ENCODE measurements around the gene UBFD1.
"Not testable (repeated sequence)": the region's sequence is repeated elsewhere in the genome, so short reads cannot be mapped to it uniquely, and the experiment has no call there.

The UBFD1 gene

DNA sequence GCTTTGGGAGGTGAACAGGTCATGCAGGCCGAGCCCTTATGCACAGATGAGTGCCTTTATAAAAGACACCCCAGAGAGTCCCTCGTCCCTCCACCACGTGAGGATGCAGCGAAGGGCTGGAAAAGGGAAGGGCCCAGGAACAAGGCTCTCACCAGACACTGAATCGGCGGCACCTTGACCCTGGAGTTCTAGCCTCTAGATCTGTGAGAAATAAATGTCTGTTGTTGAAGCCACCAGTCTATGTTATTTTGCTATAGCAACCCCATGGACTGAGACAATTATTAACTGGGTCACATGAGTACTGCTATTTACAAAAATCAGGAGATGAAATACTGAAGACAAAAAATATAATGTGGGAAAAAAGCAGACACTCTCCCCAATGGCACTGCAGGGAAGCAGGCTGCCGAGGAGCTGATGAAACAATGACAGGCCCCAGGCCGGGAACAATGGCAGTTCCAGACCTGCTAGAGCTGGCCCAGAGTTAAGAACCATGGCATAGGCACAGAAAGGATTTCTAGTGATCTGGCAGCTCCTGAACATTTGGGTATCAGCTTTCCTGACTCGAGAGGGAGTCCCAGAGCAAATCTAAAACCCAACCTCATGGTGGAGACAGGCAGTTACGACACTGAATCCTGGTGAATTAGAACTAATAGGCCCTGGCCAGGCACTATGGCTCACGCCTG, 29.4 kb upstream of the UBFD1 start:
- DNase-seq, result no peak

DNA sequence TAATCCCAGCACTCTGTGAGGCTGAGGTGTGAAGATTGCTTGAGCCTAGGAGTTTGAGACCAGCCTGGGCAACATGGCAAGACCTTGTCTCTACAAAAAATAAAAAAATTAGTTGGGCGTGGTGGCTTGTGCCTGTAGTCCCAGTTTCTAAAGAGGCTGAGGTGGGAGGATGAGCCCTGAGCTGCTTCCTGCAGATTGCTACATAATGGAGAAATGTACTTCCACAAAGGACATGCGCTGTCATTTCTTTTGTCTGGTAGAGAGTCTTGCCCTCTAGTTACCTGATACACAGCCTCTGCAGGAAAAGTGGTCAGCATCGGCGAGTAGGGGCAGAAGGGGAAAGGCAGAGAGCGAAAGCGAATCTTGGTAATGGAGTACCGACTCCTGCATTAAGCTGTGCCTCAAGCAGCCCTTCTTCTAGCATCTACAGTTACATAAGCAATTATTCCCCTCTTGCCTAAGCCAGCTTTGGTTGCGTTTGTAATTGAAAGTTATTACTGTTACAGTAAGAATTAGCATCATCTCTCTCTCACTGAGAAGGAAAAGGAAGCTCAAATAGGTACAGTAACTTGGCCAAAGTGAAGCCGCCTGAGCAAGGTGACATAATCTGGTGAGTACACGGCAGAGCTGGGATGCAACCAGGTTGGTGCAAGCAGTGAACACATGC, 28.8 kb upstream of the UBFD1 start:
- DNase-seq, result no peak

DNA sequence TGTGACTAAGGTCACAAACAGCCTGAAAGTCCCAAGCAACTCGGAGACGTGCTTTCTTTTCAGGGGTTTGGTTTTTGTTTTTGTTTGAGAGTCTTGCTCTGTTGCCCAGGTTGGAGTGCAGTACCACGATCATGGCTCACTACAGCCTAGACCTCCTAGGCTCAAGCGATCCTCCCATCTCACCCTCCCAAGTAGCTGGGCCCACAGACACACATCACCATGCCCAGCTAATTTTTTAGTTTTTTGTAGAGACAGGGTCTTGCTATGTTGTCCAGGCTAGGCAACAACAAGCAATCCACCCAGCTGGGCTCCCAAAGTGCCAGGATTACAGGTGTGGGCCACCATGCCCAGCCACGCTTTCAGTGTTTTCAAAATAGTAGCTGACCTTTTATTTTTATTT, 27.5 kb upstream of the UBFD1 start:
- DNase-seq, result no peak

DNA sequence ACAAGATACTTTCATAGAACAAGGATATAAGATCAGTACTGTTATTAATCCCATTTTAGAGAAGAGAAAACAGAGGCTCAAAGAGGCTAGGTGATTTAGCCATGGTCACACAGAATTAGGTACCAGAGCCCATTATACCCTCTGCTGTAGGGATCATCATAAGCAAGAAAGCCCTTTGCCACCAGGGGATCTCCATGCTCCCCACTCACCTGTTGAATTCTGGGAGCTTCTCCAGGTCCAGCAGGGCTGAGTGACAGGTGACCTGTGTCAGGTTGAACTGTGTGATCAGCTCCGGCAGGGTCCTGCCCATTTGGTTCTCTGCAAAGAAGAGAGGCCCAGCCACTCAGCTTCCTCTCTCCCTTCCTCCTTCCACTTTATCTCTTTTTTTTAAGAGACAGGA, 25.1 kb upstream of the UBFD1 start:
- DNase-seq, result no peak

DNA sequence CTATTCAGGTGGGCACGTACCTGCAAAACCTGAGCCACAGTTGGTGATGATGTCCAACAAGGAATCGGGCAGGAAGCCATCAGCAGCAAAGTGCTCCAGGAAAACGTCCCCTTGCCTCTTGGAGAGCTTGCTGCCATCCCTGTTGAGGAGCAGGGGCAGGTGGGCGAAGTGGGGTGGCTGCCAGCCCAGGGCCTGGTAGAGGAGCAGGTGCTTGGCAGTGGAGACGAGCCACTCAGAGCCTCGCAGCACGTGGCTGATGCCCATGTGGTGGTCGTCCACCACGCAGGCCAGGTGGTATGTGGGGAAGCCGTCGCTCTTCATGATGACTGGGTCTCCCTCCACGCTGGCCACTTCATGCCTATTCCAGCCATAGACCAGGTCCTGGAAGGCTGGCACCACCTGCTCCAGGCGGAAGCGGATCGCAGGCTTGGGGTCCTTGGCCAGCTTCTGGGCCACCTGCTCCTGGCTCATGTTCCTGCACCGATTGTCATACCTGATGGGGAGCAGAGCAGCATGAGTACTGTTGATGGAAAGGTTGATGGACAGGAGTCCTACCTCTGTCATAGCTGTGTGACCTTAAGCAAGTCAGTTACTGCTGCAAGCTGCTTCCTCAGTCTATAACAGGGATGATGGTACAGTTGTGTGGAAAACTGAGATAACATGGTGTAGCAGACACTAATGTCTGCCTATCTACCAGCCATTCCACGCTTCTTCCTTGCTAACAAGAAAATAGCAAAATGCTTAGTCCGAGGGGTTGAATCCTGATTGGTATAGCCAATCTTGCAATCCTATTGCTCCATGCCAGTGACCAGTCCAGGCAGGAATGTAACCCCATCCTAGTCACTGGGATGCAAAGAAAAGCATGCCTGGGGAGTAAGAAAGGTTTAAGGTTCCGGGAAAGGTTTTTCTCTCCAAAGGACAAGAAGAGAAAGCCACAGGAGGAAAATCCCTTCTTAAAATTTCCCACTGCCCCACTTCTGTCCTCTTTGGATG, 22.4 kb upstream of the UBFD1 start:
- DNase-seq, result no peak

DNA sequence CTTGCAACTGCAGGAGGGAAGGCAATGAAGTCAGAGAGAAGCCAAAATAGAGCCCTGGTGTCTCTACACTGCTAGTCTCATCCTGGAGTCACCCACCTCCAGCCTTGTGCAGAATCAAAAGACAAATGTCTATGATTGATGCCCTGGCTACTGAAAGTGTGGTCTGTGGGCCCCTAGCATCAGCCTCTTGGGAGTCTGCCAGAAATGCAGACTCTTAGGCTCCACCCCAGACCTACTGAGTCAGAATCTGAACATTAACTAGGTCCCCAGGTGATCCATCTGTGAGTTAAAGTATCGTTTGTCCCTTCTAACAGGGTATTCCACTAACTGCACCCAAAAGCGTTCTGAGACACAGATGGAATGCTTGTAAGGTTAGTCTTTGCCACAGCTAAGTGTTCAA, 21.6 kb upstream of the UBFD1 start:
- no peak for DNase-seq

DNA sequence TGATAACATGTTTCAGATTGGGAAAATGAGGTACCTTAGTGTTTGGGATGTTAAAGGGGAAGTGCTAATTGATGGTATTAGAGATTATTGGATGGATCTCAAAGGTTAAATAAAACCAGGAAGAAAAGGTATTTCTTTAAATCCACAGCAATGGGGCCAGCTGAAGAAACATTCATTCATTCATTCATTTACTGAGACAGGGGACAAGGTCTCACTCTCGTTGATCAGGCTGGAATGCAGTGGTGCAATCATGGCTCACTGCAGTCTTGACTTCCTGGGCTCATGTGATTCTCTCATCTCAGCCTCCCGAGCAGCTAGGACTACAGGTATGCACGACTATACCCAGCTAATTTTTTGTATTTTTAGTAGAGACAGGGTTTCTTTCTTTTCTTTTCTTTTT, 20.1 kb upstream of the UBFD1 start:
- DNase-seq, result no peak

DNA sequence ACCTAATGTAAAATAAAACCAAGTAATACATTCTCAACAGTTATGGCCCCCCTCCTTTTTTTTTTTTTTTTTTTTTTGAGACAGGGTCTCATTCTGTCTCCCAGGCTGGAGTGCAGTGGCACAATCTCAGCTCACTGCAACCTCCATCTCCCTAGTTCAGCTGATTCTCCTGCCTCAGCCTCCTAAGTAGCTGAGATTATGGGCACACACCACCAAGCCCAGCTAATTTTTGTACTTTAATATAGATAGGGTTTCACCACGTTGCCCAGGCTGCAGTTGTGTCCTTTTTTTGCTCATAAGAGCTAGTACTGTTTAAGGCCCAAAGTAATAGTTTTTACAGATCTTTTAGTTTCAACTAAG, 18.6 kb upstream of the UBFD1 start:
- DNase-seq, result no peak

DNA sequence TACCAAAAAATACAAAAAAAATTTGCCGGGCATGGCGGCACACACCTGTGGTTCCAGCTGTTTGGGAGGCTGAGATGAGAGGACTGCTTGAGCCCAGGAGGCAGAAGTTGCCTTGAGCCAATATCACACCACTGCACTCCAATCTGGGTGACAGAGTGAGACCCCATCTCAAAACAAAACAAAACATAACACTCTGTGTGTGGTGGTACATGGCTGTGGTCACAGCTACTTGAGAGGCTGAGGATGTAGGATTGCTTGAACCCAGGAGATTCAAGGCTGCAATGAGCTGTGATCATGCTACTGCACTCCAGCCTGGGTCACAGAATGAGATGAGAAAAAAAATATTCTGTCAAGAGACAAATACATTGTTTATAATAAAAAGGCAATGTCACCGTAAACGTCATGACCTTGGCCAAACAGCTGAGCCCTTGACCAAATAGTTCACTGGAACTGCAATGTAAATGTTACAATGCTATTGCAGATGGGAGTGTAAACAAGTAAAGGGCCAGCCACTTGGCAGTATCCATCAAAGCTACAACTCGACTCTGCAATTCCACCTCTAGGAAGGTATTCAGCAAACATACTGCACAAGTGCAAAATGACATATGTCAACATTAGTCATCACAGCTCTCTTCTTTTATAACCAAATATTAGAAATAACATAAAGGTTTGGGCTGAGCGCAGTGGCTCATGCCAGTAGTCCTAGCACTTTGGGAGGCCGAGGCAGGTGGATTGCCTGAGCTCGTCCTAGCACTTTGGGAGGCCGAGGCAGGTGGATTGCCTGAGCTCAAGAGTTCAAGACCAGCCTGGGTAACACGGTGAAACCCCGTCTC, 17.3 kb upstream of the UBFD1 start:
- no peak for DNase-seq

DNA sequence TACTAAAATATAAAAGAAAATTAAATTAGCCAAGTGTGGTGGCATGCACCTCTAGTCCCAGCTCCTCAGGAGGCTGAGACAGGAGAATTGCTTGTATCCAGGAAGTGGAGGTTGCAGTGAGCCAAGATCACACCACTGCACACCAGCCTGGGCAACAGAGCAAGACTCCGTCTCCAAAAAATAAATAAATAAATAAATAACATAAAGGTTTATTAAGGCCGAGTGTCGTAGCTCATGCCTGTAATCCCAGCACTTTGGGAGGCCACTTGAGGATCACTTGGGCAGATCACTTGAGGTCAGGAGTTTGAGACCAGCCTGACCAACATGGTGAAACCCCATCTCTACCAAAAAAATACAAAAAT, 16.7 kb upstream of the UBFD1 start:
- DNase-seq, result not testable (repeated sequence)

DNA sequence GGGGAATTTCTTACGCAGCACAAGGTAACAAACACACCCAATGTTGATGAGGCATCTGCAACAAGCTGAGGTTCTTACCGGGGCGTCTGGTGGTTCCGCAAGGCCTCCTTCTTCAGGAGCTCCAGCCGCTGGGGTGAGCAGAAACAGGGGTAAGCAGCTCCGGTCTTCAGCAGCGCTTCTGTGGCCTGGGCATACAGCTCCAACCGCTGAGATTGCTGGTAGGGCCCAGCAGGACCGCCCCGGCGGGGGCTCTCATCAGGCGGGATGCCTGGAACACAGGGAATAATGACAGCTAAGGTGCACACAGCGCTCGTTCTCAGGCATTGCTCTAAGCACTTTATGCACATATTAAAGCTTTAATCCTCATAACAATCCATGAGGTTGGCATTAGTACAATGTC, 13.1 kb upstream of the UBFD1 start:
- no peak for DNase-seq

DNA sequence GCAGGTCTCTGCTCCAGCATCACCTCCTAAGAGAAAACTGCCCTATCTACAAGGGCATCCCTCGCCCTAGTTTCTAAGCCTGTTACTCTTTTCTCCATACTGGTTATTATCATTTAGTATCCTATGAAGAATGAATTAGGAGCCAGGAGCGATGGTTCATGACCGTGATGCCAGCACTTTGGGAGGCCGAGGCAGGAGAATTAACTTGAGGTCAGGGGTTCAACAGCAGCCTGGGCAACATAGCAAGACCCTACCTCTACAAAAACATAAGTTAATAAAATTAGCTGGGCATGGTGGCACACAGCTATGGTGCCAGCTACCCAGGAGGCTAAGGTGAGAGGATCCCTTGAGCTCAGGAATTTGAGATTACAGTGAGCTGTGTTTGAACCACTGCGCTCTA, 7.6 kb upstream of the UBFD1 start:
- no peak for DNase-seq

DNA sequence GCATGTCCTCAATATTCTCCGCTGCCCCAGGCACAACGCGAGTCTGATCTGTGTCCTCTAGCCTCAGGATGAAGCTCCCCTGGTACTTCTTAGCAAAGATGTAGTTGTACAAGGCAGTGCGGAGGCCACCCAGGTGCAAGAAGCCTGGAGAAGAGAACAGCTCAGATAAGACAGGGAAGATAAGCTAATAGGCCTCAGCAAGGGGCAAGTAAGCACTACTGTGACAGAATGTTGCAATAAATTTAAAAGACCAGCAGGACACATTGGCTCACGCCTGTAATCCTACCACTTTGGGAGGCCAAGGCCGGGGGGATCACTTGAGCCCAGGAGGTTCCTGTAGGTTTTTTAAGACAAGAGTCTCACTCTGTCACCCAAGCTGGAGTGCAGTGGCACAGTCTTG, 5.4 kb upstream of the UBFD1 start:
- no peak for DNase-seq

DNA sequence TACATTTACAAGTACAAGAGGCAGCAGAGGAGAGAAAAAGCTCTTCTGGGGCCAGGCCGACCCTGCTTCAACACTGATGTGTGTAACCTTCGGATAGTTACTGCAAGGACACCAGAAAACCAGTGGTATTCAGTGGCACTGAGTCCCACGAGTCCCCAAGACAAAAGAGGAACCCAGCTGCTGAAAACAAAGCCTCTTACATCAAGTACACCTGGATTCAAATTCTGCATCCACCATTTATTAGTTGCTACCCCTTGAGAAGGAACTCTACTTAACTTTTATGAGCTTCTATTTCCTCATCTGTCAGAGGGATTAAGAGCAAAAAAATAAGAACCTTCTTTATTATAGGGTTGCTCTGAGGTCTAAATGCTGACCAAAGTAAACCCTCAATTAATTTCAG, 3.0 kb upstream of the UBFD1 start:
- no peak for DNase-seq

DNA sequence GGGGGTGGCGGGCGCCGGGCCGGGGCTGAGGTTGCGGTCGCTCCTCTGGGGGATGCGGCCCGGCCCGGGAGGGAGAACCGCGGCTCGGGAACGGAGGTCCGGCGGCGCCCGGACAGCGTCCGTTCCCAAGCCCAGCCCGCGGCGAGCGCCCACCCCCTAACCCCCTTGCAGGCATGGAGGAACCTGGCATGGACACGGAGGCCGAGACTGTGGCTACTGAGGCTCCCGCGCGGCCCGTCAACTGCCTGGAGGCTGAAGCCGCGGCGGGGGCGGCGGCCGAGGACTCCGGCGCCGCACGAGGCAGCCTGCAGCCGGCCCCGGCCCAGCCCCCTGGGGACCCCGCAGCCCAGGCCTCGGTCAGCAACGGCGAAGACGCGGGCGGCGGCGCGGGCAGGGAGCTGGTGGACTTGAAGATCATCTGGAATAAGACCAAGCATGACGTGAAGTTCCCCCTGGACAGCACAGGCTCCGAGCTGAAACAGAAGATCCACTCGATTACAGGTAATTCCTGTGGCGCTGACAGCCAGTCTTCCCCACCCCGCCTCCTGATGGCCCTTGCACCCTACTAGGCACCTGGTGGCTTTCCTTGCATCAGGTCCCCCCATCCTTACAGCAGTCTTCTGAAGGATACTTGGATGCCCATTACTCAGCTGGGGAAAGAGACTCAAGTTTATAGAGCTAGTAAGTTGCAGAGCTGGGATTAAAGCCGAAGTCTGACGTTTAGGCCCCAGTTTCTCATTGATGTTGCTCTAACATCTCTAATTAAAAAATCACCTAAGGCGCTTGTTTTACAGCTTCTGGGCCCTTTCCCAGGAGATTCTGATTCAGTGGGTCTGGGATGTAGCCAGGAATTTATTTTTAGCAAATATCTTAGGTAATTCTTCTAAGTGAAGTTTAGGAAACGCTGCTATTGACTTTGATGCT, 514 bp downstream of the UBFD1 start:
- DNase-seq, result no peak

DNA sequence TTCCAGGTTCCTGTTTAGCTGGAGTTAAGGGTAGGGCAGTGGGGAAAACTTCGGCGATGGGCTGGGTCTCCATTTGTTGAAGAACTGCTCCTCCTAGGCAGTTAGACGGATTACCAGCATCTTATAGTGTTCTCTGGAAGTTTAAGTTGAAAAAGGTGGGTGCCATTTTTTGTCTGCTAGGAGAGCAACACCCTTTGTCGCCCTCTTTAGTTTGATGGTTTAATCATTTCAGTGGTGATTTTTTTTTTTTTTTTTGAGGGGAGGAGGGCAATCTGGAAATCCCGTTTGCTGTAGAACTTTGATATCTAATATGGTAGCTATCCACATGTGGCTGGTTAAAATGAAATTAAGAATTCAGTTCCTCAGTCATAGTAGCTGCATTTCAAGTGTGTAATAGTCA, 4.1 kb downstream of the UBFD1 start:
- no peak for DNase-seq

DNA sequence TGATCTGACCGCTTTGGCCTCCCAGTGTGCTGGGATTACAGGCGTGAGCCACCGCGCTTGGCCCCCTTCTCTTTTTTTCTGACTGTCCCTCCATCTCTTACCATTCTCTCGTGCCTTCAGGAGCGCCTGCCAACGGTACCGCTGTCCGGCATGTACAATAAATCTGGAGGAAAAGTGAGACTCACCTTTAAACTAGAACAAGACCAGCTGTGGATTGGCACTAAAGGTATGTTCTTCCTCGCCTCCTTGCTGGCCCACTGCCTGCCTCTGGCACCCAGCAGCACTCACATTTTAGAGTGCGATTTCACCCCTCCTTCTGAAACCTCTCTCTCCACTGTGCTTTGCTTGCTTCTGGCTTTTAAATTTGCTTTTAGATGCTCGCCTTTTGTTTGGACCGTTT, 5.0 kb downstream of the UBFD1 start:
- DNase-seq, result no peak

DNA sequence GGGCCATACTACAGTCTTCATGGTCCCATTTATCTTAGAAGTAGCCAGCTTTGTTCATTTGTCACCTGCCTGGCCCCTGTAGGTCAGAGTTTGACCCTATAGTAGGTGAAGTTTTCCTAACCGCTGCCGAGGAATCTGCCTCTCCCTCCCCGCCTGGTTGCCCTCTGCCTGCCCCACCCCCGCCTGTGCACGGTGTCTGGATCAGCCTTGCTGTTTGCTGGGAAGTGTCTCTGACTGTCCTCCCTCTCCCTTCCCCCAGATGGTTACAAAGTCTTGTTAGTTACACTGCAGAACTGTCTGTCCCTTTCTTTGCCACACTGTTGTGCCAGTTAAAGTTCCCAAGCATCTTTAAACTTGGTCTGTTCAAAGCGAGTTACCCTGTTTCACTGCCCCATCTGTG, 5.7 kb downstream of the UBFD1 start:
- no peak for DNase-seq

DNA sequence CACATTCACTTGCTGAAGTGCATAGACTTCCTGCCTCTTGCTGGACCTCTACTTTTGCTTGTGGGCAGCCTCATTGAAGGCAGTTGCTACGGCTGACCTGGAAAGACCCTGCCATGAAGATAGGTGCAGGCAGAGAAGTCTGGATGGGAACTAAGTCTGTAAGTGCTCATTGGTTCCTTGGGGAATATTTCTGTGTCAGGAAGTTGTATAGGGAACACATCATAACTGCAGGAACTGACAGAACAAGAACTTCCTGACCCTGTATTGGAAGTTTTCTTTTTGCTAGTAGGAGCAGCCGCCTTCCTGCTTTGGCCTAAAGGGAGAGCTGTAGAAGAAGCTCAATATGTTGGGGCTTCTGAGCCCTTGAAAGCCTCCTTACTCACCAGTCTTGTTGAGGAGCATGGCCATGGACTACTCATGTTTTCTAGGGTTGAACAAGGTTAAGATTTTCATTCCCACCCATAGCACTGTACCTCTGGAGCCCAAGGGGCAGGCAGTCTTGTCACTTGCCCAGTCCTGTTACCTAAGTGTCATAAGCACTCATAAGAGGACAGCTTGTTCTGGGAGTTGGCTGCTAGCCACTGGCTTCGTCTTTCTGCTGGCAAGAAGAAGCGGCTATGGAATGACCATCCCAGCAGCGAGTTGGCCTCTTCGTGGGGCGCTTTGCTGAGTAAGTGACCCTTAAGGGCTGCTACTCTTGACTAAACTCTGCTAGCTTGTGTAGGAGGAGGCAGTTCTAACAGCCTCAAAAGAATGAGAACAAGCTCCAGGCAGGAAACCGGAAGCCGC, 7.2 kb downstream of the UBFD1 start:
- no peak for DNase-seq

DNA sequence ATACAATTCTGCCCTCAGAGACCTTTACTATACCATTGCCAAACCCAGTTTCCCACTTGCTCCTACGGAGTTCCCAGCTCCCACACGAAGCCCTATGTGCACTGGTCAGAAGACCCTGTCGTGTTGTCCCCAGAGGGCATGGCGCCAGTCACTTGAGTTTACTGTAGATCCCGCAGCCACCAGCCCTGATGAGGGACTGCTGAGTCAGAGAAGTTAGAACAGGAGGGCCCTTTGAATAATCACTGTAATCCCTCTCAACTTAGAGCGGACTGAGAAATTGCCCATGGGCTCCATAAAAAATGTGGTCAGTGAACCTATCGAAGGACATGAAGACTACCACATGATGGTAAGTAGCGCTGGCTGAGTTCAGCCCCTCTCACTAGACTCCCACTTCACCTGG, 9.2 kb downstream of the UBFD1 start:
- DNase-seq, result no peak

DNA sequence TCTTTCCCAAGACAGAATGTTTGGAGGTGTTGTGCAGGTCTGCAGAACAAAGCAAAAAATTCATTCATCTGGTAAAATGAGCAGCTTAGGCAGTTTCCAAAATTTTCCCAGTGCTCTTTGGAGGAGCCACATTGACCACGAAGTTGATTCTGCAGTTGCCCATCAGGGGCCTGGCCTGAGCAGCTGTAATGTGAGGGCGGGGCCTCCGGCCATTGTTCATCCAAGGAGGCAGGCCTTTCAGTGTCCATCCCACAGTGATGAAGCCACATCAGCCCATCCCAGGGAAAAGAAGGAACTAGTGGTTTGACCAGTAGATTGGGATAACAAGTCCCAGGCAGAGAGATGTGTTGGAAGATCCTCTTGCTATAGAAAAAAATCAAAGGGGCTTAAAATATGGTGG, 10.1 kb downstream of the UBFD1 start:
- no peak for DNase-seq

All from NCI-H2081 treated with DMSO at 0.1 percent for 48 hours (cell line).